NCI-H345 treated with DMSO at 0.1 percent for 48 hours (cell line): Measurements from ENCODE around the gene PMPCA.
A peak's percentile ranks its signal among the peaks of the same experiment; 100 is the strongest.

ENCODE experiments used
- DNase-seq: peaks from one replicate; lab custom pipeline; 2025; ENCODE audit not compliant: unreplicated experiment; lab: John Stamatoyannopoulos, UW

Gene PMPCA, protein sequence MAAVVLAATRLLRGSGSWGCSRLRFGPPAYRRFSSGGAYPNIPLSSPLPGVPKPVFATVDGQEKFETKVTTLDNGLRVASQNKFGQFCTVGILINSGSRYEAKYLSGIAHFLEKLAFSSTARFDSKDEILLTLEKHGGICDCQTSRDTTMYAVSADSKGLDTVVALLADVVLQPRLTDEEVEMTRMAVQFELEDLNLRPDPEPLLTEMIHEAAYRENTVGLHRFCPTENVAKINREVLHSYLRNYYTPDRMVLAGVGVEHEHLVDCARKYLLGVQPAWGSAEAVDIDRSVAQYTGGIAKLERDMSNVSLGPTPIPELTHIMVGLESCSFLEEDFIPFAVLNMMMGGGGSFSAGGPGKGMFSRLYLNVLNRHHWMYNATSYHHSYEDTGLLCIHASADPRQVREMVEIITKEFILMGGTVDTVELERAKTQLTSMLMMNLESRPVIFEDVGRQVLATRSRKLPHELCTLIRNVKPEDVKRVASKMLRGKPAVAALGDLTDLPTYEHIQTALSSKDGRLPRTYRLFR

DNA sequence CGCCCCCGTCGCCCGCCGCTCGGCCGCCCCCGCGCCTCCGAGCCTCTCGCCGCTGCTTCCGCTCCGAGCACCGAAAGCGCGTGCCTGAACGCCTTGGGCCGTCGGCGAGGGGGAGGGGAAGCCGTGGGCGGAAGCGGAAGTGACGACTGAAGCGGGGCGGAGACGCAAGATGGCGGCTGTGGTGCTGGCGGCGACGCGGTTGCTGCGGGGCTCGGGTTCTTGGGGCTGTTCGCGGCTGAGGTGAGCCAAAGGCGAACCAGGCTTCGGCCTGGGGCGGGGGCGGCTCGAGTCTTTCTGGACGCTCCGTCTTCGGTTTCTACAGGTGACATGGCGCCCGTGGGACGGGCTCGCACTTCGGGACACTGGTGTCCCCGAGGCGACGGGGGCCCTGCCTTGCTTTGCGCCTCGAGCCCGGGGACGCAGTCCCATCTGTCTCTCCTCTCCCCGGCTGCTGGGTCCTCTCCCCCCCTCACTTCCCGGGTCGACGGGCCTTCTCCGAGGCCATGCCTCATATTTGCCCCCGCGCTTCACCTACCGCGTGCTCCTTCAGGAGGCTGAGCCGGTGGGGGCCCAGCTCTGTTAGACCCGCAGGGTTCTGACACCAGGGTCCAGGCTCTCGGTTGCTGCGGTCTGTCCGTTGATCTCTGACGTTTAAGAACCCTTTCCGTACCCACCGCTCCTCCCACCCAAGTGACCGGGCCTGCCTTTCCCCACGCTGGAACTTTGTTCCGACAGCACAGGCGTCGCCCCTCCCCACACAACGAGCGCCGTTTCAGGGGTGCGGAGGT, at the start of gene PMPCA, which contains the start of gene ENTR1:
Gene PMPCA (plus strand): TSS at position 159 of the 788 bp plus-strand sequence. CDS start 11 bp downstream, at position 170.
Gene ENTR1 (minus strand): TSS at position 115 of the 788 bp plus-strand sequence. CDS start 217 bp downstream, outside the sequence.
- peak; percentile 60 for DNase-seq

DNA sequence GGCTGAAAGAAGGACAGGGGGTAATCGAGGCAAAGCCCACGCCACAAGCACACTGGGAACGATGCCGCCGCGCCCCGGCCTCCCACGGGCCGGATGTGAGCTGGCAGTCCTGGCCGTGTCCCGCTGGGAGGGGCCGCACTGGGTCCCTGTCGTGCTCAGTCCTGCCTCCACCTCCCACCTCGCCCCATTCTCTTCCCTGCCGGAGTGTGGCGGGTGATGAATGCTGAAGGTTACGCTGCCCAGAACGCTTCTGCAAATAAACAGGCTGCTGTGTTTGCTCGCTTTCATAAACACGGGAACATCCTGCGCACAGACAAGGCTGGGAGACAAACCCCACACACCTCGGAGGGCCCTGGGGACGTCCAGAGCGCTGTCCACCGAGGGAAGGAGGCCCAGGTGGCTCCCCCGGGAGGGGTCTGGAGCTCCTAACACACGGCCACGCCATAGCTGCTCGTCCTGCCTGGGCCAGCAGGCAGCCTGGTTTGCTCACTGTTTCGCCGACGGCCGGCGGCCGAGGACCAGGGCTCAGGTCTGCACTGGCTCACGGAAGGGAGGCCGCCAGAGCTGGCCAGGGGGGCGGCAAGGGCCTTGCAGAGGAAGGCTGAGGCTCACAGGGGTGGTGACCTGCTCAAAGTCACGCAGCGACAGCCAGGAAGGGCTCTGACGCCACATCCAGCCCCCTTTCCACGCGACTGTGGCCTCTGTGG, 49.3 kb upstream of the PMPCA start:
- DNase-seq, result no peak

DNA sequence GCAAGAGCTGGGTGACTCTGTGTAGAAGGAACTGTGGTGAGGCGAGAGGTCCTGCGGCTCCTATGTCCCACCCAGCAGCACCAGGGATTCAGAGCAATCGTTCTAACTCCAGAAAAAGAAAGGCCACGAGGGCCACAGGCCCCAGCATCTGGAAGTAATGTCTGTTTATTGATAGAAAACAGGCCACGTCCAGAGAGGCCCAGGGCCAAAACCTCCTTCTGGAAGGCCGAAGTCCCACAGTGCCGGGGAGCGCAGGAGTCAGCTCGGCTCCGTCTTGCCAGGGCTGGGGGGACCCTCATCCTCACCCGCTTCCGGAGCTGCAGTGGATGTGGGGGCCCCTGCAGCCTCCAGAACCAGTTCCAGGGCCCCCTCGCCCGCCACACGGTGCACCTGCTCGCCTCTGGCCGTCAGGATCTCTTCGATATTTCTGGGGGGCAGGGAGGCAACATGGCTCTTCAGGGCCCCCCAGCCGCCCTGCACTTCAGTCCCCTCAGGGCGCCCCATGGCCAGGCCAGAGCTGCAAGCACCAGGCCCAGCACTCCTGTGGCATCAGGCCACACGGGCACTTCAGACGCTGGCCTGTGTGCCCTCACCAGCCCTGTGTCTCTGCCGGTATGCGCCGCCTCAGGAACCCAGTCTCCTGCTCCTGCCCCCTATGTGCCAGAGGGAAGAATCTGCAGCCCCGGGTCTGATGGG, 48.6 kb upstream of the PMPCA start:
- DNase-seq, result no peak

DNA sequence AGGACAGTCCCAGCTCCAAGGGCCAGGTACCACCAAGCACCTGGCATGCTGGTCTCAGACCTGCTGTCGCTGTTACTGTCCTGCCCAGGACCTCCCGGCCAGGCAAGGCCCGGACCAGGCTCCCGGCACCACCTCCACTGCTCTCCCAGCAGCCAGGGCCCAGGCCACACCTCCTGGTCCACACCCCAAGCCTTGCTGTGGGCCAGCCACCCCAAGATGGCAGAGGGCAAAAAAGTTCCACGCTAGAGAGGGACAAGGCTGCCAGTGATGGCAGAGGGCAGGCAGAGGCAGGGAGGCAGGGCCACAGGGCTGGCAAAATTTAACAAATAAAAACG, 48.0 kb upstream of the PMPCA start:
- DNase-seq, result no peak

DNA sequence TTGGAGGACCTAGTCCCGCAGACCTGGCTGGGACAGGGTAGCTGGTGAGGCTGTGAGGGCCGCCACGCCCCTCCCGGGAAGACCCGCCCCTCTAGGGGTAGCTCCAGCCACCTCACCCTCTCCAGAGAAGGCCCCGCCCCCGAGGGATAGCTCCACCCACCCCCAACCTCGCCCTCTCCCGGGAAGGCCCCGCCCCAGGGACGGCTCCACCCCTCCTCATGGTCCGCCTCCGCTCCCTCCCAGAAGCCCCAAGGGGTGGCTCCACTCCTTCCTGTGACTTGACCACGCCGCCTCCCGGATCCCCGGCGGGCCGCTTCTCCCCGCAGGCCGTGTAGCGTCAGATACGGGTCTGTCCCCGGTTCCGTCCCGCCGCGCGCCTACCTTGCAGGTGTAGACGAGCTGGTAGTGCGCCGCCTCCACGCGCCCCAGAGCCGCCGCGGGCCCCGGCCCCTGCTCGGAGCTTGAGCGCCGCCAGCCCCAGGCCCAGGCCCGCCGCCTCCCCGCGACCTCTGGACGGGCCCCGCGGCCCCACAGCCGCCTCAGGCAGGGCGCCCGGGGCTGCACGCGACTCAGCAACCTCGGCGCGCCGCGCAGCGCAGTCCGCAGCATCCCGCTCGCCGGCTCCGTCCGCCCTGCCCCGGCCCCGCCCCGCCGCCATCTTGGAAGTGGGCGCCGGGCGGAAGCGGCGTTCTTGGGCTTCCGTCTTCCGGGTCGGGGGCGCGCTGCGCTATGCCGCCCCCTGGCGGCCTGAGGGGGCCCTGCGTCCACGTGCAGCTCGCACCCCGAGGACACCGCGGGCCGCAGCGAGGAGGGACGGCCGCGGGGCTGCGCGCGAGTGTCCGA, 47.1 kb upstream of the PMPCA start, which contains the start of gene DNLZ:
Gene DNLZ (minus strand): TSS at position 639 of the 843 bp plus-strand sequence. CDS start 30 bp downstream, at position 609.
- DNase-seq, result peak; percentile 82

DNA sequence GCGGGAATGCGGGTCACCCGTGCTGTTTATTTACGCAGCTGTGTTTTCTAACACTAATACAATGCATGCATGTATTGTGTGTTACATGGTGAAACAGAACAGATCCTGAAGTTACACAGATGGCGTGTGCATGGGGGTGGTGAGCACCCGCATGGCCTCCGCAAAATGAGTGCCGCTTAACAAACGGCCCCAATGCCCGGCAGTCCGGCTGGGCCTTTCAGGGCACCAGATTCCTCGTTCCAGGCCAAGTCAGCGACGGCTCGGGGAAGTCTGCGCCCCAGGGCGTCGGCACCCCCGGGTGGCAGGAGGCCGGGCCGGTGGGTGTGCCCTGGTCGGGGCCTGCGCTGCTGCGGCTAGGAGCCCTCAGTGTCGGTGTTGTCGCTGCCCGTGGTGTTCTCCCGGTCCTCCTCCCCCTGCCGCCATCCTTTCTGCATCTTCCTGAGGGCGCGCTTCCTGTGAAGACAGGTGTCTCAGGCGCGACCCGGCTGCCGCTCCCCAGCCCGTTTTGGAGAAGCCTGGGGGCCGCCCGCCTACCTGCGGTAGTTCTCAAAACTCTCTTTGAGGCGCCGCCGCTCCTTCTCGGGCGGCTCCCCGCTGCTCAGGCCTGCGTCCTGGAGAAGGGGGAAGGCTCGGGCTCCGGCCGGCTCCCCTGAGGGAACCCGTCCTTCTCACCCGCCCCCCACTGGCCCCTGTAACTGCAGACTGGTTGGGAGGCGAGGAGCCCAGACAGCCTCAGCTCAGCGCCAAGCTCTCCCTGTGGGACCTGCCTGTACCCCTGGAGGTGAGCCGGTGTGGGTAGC, 46.3 kb upstream of the PMPCA start:
- no peak for DNase-seq

DNA sequence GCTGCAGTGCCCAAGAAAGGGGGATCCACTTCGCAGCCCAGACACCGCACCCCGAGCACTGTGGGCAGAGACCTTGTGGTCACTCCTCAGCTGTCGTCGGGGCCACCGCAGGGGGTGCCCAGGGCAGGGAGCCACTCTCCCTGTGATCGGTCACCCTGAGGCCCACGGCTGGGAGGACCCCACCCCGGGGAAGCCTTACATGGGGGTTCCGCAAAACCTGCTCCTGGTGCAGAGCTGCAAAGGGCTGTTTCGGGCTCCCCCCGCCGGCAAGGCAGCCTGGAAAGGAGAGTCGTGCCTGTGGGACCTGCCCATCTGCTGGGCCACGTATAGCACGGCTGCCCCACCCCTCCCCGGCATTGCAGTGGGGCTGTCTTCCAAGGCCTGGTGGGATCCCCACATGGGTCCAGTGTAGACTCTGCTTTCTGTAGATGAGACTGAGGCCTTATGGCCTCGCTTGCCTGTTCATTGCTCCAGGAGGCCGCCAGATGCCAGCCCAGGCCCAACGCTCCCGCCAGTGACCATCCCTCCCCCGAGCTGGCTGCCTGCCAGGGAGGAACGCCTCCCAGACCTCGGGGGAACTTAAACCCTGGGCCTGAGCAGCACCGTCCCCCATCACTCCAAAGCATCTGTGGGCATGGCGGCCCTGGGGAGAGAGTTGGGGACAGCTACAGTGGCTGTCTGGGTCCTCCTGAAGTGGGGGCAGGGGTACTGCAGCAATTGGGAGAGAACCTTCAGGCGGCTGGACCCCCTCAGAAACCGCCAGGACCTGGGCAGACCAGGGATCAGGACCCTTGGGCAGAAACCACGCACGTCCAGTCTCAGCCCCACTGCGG, 45.3 kb upstream of the PMPCA start:
- DNase-seq, result no peak

DNA sequence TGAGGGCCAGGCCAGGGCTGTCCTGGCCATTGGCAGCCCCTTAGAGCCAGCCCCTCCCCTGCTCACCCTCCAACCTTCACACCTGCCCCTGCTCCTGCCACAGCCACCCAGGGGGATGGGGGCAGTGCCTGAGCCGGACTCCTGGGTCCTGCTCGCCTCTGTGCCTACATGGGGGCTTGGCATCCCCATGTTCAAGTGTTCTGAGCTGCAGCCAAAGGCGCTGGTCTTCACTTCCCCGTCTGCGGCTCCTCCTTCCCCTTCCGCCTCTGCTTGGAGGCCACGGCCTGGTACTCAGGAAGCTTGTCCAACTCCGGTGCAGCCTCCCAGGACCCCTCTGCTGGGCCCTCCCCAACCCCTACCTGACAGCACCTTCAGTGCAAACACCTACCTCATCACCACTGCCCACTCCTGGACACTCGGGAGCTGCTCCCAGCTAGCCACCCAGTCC, 44.7 kb upstream of the PMPCA start:
- no peak for DNase-seq

DNA sequence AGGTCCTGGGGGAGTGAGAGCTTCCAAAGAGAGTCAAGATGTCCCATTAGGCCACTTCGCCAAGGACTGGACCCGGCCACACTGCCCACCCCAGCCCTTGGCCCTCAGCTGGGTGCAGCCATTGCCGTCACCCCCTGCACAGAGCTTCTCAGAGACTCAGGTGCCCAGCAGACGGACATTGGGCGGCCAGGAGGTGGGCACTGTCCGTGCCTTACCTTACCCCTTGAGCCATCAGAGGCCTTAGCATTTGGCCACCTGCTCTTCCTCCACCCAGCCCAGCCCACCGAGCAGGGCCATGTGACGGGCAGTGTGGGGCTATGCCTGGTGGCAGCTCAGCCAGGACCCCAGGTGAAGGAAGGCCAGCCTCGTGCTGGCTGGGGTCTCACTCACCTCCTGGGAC, 43.6 kb upstream of the PMPCA start:
- no peak for DNase-seq

DNA sequence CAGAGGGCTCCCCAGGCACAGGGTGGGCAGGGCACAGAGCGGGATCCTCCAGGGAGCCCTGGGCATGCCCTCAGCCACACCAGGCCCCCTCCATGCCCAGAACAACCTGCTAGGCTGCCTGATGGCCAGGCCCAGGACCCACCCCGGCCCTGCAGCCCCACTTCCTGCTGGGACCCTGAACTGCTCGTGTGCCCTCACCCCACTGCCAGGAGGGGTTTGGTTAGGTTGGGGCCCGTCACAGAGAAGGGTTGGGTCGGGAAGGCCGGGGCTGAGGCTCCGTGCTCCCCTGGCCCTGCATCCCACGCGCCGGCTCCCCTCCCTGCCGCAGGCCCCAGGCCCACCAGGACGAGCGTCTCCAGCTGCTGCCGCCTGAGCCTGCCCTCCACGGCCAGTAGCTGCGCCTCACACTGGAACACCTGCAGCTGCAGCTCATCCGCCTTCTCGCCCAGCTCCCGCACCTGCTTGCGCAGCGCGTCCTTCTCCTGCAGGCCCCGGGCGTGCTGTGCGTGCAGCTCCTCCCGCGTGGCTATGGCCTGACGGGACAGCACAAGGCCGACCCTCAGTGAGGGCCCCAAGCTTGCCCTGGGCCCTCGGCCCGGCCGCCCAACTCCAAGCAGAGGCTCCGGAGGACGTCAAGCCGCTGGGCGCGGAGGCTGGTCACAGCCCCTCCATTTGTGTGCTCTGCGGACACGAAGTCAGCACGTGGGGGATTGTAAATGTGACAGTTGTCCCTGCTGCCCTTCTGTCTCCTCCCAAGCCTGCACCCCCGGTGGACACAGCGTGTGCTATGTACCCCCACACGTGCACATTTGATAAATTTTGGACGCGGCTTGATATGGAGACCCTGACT, 42.9 kb upstream of the PMPCA start:
- no peak for DNase-seq

DNA sequence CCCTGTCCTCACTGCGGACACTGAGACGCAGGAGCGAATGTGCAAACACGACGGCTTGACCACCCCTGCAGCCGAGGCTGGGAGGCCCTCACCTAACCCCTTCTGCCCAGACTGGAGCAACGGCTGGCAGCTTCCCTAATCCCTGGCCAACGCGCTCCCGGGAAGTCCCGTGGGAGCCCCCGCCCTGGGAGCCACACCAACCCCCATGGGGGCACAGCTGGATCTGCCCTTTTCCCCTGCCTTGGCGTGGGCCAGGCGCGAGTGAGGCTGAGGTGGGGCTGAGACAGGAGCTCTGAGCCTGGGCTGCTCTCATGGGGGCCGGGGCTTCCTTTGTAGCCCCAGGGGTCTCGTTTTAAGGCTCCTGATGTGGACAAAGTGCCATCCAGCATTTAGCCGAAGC, 42.3 kb upstream of the PMPCA start:
- no peak for DNase-seq

DNA sequence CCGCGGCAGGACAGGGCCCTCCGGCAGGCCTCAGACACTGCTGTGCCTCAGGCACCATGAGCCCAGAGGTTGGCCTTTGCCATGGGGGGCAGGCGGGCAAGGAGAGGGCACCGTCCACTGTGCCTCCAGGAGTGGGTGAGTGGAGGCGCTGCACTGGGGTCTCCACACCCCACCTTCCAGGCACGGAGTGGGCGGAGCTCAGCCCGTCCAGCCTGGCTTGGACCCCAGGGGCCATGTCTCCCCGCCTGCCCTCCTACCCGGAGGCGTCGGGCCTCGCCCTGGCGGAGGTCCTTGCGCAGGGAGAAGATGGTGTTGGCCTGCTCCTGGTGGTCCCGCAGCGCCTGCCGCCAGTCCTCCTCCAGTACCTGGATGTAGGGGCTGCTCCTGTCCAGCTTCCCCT, 40.4 kb upstream of the PMPCA start:
- DNase-seq, result no peak

DNA sequence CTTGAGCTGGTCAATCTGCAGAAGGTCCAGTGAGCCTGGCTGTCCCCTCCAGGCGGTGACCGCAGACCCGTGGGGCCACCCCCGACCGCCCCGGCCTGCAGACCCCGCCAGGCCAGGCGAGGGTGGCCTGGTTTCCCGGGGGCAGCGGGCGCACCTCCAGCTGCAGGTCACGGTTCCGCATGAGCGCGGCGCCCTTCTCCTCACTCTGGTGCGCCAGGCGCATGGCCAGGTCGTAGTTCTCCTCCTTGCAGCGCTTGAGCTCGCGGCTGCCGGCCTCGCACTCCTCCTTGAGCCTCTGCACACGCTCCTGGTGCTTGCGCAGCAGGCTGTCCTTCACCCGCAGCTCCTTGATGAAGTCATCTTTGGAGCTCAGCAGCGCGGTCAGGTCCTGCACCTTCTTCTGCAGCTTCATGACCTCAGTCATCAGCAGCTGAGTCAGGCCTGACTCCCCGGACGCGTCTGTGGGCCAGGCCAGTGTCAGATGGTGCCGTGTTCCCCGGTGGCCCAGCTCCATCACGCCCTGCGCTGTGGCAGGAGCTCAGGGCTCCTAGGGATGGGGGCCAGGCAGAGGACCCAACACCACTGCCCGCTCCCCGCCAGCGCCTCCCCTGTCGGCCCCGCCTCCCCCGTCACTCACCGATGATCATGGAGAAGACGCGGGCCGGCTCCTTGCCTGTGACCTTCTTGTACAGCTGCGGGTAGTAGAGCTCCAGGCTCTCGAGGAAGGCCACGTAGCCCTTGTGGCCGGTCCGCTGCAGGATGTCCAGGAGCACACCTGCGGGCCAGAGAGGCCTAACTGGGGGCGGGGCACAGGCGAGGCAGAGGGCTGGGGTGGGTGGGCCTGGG, 39.5 kb upstream of the PMPCA start:
- no peak for DNase-seq

DNA sequence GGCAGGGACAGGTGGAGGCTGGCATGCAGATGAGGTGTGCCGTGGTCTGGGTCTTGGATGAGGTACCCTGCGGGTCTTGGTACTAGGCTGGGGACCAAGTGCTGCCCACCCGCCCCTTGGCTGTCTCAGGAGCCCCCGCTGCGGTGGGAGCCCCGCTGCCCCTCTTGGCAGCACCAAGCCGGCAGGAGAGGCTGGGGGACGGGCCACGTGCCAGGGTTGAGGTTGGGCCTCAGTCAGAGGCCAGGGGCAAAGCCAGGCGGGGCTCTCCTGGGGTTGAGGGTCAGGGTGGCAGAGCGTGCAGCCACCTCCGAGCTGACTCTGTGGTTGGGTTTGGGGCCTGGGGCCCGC, 39.0 kb upstream of the PMPCA start:
- DNase-seq, result no peak

DNA sequence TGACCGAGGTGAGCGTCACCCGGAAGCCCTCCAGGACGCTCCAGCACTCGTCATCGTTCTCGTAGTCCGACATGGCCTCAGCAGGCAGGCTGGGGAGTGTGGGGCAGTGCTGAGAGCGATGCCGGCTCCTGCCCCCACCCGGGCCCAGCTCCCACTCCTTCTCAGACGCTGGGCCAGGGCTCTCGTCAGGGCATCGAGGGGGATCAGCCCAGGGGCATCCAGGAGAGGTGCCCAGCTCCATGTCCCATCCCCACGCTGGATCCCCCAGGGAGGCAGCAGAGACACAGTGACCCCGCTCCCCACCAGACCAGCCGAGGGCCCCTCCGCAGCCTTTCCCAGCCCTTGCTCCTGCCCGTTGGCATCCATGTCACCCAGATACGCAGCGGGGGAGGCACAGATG, 38.5 kb upstream of the PMPCA start:
- no peak for DNase-seq

DNA sequence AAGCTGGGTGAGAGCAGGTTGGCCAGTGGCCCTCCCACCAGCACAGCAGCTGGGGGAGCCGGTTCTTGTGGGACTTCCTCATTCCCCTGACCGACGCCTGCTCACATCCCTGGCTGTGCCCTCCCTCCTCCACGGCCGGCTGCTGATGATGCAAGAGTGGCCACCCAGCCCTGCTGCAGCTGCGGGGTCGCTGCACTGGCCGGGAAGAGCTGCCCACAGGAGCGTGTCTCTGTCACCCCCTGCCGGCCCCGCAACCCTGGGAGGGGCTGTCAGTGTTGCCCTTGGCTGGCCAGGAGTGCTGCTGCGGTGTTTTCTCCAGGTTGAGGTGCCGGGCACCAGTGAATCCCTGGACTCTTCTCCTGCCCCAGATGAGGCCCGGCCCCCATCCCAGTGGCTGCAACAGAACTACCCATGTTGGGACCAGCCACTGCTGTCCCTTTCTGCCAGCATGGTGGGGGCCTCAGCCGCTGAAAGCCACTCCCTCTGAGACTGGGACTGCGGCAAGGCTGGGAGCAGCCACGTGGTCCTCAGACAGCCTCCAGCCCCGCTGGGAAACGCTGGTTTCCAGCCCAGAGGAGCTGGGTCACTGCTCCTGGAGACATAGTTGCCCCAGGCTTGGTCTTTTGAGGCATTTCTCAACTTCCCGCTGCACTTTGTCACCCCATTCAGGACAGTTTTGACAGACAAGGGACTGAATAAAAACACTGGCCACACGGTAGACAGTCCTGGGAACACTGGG, 37.7 kb upstream of the PMPCA start:
- no peak for DNase-seq
